ENCODE data around the gene DHRS2. TPM values are rescaled to one million over a fixed set of nuclear protein-coding genes. Genes with fewer than 3 reads are reported as not detected.

DHRS2 gene
- total and polyA plus RNA-seq, 2 of the 13 experiments (the other 11 are each of a cell fraction or from before 2014, with no cell fraction given) = 1,621 to 3,021 TPM

- no peak for TF ChIP-seq RNF219 (CRISPR knock-in tag; IDR thresholded peaks at IDR 0.05)
- TF ChIP-seq ZGPAT (CRISPR knock-in tag; IDR thresholded peaks at IDR 0.05) = peak; percentile 94
- TF ChIP-seq NFE2L1 (CRISPR knock-in tag; IDR thresholded peaks at IDR 0.05; ENCODE audit: borderline replicate concordance) = no peak
- no peak for TF ChIP-seq ZUFSP (CRISPR knock-in tag; IDR thresholded peaks at IDR 0.05; ENCODE audit: borderline replicate concordance)
- TF ChIP-seq MXD4 (CRISPR knock-in tag; IDR thresholded peaks at IDR 0.05) = peak; percentile 41; the same call in 1 of the 2 replicates
- no peak for TF ChIP-seq ZBTB37 (CRISPR knock-in tag; IDR thresholded peaks at IDR 0.05)
- 0 out of 2 replicates have a peak, but pooled peaks have one; percentile 92 for TF ChIP-seq TOE1 (CRISPR knock-in tag; IDR thresholded peaks at IDR 0.05)
- peak; percentile 79 for TF ChIP-seq ZNF33B (CRISPR knock-in tag; IDR thresholded peaks at IDR 0.05)
- TF ChIP-seq SALL1 (CRISPR knock-in tag; IDR thresholded peaks at IDR 0.05) = peak; percentile 98
- no peak for TF ChIP-seq ZNF709 (CRISPR knock-in tag; IDR thresholded peaks at IDR 0.05)
- no peak for TF ChIP-seq ZFP82 (CRISPR knock-in tag; IDR thresholded peaks at IDR 0.05; ENCODE audit: borderline replicate concordance)
- no peak for TF ChIP-seq ZNF773 (CRISPR knock-in tag; IDR thresholded peaks at IDR 0.05; ENCODE audit: borderline replicate concordance)
- TF ChIP-seq ZNF784 (CRISPR knock-in tag; IDR thresholded peaks at IDR 0.05; ENCODE audit: borderline replicate concordance) = no peak
- TF ChIP-seq ZNF350 (CRISPR knock-in tag; IDR thresholded peaks at IDR 0.05; ENCODE audit: borderline replicate concordance, low read depth) = peak; percentile 74
- TF ChIP-seq ZNF44 (CRISPR knock-in tag; IDR thresholded peaks at IDR 0.05) = no peak
- peak; percentile 46 to 95; a peak in 2 of 4 replicates for TF ChIP-seq EP300 (IDR thresholded peaks at IDR 0.05; ENCODE audit: low read depth in 2 of 2, low read length in 2 of 2)
- peak; percentile 89 for TF ChIP-seq EP300 (CRISPR knock-in tag; IDR thresholded peaks at IDR 0.05; ENCODE audit: borderline replicate concordance)
- no peak for TF ChIP-seq ZNF780A (CRISPR knock-in tag; IDR thresholded peaks at IDR 0.05)
These were observed 22.7 kb upstream of the DHRS2 start (continued) for GRCh38 chr14:23613242-23614070.

Data from HepG2 (cell line).